Activated CD4-positive, CD25-positive, alpha-beta regulatory T cell treated with anti-CD3 and anti-CD28 coated beads, Interleukin-2, amount 50 U/mL, for 72 hours (primary cell): Measurements from ENCODE around the gene PALMD.

Source experiments
- DNase-seq: peaks from one replicate; pipeline ENCODE4 v3.0.0; 2021

PALMD gene, protein sequence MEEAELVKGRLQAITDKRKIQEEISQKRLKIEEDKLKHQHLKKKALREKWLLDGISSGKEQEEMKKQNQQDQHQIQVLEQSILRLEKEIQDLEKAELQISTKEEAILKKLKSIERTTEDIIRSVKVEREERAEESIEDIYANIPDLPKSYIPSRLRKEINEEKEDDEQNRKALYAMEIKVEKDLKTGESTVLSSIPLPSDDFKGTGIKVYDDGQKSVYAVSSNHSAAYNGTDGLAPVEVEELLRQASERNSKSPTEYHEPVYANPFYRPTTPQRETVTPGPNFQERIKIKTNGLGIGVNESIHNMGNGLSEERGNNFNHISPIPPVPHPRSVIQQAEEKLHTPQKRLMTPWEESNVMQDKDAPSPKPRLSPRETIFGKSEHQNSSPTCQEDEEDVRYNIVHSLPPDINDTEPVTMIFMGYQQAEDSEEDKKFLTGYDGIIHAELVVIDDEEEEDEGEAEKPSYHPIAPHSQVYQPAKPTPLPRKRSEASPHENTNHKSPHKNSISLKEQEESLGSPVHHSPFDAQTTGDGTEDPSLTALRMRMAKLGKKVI

DNA sequence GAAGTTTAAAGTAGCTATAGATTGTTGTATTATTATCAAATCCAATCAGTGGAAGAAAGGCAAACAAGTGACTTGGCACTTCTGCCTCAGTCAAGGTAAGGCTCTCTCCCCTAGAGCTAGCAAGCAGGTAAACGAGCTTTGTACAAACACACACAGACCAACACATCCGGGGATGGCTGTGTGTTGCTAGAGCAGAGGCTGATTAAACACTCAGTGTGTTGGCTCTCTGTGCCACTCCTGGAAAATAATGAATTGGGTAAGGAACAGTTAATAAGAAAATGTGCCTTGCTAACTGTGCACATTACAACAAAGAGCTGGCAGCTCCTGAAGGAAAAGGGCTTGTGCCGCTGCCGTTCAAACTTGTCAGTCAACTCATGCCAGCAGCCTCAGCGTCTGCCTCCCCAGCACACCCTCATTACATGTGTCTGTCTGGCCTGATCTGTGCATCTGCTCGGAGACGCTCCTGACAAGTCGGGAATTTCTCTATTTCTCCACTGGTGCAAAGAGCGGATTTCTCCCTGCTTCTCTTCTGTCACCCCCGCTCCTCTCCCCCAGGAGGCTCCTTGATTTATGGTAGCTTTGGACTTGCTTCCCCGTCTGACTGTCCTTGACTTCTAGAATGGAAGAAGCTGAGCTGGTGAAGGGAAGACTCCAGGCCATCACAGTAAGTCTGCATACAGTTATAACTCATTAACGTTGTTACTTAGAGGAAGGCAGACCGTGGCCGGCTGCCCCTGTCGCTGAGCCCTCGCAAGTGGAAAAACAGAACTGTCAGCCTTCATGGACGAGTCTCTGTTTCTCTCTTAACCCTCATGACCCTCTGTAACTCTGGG is at the start of gene PALMD:
PALMD (plus strand) TSS at position 415 of the 833 bp plus-strand sequence; CDS start at position 620, 205 bp downstream.
- no peak for DNase-seq

DNA sequence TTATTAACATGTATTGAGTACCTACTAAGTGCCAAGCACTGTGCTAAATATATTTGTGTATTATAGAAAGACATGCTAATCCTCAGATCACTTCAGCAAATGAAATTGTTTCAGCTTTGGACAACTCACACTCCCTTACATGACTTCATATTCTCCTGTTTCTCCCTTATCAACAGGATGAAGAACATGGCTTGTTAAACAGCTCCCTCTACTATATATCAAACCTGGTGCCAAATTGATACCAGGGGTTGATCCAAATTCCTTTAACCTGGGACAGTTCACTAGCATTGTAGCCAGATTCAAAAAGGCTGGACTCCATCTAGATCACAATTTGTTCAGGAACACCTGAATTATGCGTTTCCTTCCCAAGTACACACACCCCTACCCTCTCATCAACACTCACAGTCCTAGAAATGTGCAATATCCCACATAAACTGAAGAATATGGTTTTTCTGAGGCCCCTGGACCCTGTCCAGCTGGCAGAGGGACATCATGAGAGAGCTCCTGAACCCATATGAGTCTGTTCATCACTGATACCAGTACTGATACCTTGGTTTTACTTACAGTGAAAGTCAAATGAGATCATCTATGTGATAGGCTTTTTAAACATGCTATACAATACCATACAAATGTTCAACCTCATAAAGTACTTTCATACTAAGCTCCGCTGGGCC is 47.0 kb upstream of the PALMD start:
- DNase-seq: no peak

DNA sequence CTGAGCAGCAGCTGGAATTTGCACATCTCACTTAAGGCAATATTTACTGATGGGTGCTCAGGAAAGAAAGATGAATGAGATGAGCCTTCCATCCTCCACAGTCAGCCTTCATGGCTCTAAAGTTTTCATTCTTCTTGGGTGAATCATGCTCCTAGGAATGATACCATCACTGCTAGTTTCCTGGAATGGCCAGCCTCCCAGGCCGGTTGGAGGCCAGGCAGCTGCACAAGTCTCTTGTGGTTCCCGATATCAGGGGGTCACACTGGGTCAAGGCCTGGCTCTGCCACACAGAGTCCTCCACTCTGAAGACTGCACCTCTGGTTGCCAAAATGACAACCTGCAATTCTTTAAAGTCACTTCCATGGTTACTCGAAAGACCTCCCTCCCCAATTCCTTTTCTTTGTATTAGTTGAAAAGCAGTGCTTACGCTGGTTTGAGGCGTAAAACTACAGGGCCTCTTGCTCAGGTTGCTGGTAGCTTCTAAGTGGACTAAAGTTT is 46.2 kb upstream of the PALMD start:
- no peak for DNase-seq

DNA sequence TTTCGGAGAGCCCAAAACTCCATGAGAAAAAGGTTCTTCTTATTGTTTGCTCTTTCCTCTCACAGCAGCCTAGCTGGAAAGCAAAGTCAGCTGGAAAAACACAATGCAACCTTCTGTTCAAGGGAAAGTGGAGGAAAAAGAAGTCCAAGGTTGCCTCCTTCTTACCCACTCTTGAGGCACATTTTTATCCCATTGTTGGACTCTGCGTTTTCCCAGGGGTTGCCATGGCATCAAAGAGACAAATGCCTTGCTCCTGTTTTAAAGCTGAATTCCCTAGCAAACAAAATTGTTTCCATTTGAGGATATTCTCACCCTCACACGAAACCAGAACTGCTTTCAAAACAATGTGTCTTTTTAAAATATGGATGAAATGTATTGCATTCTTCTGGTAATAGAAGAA is 45.1 kb upstream of the PALMD start:
- DNase-seq: no peak

DNA sequence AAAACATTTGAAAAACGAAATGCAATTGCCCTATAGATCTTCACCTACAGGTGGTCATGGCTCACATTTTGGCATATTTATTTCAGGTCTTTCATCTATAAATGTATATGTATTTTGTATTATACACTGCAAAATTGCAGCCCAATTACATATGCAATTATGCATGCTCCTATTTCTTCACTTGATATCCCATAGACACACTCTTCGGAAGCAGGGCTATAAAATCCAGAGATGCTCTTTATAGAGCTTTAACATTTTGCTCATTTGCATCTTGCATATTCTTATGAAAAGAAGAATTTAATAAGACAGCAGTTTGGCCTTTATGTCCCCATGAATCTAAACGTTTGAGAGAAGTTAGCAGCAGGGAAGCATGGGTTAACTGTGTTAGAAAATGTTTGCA is 44.7 kb upstream of the PALMD start:
- no peak for DNase-seq

DNA sequence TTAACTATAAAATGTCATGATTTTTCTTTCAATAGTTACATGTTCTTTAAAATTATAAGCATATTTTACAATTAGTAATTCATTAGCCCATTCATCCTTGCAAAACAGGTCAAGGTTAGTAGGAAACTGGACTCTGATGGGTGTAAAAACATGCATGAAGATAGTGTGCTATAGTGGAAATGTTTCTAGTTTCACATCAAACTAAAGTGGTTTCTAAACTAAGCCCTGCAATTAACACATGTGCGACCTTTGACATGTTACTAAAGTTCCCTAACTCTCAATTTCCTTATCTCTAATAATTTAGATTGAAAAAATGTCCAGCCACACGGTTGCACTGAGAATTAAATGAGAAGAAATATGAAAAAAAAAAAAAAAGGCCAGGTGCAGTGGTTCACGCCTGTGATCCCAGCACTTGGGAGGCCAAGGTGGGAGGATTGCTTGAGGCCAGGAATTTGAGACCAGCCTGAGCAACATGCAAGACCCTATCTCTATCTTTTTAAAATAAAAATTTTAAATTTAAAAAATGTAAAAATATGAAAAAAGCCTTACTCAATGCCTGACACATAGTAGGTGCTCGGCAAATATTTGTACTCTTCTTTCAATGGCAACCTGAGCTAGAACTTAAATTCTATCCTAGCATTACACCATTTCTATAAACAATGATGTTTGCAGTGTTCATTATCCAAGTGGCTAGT is 44.1 kb upstream of the PALMD start:
- DNase-seq: no peak

DNA sequence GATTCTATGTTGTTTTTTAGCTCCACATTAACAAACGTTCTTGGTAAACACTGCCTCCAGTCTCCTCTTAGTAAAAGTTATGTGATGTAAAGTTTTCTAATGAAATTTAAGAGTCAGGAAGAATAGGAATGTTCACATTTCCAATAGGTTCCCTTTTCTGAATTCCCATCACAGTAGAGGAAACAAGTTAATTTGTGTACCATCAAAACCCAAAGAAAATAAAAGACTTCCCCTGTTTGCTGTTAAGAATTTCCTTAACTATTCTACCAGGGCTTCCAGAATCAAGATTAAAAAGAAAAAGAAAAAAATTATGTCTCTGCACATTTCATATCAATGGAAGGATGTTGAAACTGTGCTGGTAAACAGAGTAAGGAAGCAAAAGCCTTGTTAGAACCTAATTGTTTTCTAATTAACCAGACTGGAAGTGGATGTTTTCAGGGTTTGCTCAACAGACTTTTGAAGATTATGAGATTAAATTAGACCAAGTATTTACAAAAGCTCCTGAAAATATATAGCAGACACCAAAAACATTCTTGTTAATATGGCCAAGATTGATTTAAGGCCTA is 43.4 kb upstream of the PALMD start:
- DNase-seq: no peak

DNA sequence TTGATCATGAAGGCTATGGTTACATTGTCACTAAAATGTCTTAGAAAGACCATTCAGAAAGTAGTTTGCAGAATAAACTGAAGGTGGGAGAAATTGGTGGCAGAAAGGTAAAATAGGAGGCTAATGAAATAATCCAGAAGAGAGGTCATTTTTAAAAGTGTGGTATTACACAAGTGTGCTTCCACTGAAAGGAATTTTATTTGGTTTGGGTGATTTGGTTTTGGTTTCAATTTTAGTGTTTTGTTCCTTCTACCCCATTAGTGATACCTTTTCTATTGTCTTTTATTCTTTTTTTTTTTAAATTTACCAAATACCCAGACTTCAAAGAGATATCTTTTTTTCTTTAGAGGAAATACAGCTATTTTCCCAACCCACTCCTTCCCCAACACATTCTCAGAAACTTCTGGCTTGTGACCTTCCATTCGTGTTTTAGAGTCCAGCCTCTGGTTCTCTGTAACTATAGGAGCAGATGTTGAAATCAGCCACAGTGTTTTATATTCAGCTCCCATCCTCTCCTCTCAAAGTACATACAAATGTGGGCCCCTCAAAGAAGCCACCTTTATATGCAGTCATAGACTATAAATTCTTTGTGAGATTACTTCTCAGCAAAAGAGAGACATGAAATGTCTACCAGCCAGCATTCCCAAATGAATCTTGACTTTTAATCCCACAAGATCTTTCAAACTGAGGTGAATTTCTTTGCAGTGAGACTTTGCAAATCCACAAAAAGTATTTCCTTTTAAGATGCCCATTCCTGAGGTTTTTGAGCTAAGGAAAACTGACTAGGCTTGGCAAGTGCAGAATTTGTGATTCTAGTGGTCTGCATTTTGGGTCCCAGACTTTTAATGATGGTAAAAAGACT is 42.0 kb upstream of the PALMD start:
- DNase-seq: no peak

DNA sequence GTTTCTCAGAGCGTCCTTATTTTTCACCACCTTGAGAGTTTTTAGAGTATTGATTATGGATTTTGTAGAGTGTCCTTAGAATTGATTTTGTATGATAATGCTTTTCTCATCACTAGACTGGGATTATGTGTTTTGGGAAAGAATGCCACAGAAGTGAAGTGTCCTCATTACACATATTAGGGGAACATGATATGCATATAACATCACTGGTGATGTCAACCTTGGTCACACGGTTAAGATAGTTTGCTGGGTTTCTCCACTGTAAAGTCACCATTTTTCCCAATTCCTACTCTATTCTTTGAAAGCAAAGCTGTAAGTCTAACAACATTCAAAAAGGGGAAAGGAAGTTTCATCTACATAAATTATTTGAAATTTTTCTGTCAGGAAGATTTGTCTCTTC is 39.6 kb upstream of the PALMD start:
- DNase-seq: no peak

DNA sequence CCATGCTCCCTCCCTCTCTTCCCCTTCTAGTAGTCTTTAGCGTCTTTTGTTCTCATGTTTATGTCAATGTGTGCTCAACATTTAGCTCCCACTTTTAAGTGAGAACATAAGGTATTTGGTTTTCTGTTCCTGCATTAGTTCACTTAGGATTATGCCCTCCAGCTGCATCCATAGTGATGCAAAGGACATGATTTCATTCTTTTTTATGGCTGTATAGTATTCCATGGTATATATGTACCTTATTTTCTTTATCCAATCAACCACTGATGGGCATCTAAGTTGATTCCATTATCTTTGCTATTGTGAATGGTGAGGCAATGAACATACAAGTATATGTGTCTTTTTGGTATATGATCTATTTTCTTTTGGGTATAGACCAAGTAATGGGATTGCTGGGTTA is 38.3 kb upstream of the PALMD start:
- DNase-seq: no peak

DNA sequence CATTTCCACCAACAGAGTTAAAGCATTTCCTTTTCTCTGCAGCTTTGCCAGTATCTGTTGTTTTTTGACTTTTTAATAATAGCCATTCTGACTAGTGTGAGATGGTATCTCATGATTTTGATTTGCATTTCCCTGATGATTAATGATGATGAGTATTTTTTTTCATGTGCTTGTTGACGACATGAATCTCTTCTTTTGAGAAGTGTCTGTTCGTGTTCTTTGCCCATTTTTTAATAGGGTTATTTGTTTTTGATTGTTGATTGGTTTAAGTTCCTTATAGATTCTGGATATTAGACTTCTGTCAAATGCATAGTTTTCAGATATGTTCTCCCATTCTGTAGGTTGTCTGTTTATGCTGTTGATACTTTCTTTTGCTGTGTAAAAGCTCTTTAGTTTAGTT is 37.9 kb upstream of the PALMD start:
- no peak for DNase-seq

DNA sequence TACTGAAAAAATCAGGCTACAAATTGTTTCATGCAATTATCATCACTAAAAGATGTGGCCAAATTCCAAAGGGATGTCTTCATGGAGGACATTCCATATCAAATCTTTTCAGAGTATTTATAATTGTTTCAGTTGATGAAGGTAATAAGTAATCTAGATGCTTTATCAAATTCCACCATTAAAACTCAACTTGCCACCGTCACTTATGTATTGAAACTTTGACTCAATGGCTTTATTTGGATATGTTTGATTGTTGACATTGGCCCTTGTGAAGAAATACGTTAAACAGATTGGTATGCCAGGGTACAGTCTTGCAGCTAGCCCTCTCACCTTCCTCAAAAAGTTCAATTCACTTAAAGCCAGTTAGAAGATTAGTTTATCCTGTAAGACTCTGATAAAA is 32.2 kb upstream of the PALMD start:
- DNase-seq: no peak

DNA sequence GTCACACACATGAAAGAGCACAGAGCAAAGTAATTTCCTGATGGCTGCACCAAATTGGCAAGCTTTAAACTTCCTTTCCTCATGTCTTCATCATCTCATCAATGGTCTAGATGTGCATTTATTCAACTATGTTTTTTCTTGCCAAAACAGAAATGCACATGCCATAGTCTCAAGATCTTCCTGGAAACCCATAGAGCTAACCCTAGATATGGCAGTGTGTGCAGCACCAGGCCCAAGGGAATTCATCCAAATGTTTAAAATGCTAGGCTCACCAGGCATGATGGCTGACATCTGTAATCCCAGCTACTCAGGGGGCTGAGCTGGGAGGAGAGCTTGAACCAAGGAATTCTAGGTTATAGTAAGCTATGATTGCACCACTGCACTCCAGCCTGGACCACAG is 31.2 kb upstream of the PALMD start:
- no peak for DNase-seq

DNA sequence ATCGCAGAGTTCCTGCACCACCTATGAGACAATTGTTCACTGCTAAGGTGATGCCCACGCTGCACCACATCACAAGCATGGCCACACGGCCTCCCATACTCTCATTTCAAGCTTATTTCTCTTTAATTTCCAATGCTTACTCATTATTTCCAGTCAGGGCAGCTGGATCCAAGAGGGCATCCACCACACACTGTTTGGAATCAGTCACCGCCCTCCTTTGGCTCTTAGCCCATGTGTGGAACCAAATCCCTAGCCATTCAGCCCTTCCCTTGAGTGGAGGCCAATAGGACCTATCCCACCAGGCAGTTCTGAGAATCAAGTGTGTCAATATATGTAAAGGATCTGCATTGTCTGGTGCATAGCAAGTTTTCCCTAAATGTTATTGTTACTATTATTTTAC is 26.3 kb upstream of the PALMD start:
- no peak for DNase-seq

DNA sequence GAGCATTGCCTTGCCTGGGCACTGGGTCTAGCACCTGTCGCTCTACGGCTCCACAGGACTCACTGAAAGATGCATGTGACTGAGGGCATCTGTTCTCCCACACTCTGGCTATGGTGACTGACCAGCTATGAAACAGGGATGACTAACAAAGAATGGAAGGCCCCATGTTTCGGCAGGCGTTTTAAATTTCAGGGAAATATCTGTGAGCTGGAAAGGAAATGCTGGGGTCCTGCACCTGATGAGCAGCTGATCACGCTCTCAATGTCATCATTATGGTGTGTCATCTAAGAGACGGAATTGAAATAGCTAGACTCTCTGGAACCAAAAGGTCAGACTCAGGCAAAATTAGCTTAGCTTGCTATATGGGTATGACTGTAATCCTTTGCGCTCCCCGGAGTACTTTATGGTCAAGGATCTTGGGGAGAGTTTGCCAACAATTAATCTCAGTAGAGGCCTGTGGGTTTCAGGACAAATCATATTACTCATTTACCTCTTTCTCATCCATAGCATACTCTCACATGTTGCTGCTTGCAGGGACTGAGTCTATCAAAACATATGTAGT is 24.5 kb upstream of the PALMD start:
- DNase-seq: no peak

DNA sequence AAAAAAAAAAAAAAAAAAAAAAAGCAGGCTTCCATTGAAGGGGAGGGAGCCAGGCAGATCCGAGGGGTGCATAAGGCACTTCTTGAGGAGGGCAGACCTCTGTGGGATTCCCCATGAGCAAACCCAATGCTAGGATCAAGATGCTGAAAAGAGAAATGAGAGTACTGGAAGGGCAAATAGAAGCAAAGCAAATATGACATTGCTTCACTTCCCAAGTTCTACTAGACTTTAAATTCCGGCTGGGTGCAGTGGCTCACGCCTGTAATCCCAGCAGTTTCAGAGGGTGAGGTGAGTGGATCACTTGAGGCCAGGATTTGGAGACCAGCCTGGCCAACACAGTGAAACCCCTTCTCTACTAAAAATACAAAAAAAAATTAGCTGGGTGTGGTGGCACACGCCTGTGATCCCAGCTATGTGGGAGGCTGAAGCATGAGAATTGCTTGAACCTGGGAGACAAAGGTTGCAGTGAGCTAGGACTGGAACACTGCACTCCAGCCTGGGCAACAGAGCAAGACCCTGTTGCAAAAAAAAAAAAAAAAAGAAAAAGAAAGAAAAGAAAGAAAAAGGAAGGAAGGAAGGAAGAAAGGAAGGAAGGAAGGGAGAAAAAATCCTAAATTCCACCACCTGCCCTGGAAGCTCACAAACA is 23.1 kb upstream of the PALMD start:
- DNase-seq: no peak

DNA sequence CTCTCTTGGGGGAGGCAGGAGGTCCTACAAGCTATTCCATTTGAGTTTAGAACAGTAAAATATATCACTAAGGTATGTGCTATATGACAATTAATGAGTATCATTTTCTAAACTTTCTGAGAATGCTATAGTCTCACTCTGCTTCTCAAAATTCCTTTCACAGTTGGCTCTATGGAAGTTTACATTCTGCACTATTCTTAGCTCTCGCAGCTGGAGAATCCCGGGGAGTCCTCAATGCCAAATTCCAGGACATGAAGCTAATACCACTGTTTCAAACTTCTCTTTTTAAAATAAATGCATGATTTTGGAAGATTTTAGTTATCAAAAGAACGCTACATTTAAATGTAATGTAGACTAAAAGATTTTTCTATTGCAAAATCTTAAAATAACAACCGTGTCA is 22.4 kb upstream of the PALMD start:
- DNase-seq: no peak

DNA sequence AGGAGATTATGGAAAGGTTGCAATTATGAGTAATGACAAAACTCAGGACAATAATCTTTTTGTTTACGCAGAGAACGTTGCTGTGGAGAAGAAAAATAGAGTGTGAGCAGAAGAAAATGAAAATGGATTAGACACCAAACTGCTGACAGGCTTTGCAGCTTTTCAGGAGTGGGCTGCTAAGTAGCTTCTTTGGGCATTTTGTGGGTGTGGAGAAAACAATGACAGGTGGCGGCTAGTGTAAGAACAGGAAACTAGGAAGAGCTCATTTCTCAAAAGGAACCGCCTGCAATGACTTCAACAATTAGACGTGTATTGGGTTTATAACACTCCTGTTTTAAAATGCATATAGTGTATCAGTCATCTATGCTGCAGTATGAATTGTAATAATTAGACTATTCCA is 18.3 kb upstream of the PALMD start:
- DNase-seq: no peak

DNA sequence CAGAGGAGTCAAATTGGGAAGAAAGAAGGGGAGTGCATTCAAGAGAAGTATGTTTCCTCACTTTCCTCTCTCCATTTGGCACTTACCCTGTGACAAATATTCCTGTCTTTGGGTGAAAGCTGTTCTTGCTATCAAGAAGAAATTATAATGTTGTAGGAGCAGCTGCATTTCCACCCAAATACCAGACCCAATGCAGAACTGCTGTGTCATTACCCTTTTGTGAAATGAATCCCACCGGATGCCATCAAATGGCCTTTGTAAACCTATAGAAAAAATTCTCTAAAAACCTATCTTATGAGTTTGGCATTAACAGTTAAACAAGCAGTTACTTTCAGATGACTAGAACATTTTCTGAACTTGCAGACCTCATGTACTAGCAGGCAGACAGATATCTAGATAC is 16.7 kb upstream of the PALMD start:
- DNase-seq: no peak

DNA sequence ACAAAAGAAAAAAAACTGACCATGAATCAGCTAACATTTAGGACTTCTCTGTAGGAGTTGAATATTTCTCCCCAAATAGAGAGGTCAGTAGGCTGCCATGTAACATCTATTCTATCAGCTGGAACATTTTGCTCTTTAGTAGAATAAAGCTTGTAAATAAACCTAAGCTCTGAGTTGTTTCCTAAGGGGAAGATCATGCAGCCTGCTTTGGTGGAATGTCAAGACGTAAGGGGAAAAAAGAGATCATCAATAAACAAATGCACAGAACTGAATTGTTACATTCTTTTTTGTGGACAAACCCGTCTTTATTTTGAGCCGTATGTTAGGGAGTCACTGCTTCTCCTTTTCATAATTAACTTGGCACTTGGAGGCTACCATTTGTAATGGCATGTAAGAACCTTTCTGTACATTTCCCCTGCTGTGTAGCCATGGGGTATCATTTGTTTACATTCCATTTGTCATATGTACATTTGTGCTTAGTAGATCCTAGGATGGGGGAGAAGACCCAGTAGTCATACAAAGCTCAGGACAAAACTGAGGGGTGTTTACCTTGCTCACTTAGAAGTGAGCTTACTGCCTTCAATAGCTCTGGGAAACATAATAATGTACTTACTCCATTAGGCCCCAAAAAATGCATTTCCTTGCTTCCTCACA is 10.8 kb upstream of the PALMD start:
- DNase-seq: no peak
